DMS 273 treated with DMSO at 0.1 percent for 48 hours (cell line): ENCODE measurements around the gene EMC8.

ENCODE experiments used
- DNase-seq: peaks from one replicate; lab custom pipeline; 2025; lab: John Stamatoyannopoulos, UW

The EMC8 gene

GRCh38 chr16:85781695-85782370 lies 17.5 kb downstream of the EMC8 start:
- peak; percentile 79 for DNase-seq

DNA sequence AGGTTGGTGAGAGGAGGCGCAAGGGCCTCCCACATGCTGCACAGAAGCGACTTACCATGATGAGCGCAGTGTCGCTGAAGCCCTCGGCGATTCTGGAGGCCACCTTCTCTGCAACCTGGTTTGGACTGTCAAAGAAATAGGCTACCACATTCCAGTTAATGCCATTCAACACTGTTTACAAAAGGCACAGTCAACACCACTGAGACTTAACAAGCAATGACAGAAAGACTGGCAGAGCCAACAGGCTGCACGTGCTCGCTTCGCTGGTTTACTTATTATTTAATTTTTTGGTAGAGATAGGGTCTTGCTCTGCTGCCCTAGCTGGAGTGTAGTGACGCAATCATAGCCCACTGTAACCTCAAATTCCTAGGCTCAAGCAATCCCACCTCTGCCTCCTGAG lies 18.2 kb downstream of the EMC8 start:
- no peak for DNase-seq

DNA sequence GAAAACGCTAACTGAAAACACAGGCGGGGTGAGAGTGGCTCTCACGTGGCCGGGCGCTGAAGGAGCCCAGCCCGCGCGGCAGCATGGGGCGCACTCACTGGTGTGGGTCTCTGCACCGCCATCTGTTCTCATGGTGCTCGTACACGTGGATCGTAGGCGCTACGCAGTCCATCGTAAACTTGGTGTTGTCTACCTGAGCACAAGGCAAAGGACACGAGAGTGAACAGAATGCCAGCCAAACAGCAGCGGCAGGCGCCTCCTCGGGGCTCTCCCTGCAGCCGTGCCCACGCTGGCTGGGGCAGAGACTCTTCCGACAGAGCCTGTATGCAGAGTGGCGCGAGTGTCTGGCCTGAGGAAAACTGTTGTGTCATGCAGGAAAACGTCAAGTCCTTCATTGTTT lies 19.1 kb downstream of the EMC8 start:
- no peak for DNase-seq

- DNase-seq: no peak
Measured at GRCh38 chr16:85778873-85779272, 20.5 kb downstream of the EMC8 start.

DNA sequence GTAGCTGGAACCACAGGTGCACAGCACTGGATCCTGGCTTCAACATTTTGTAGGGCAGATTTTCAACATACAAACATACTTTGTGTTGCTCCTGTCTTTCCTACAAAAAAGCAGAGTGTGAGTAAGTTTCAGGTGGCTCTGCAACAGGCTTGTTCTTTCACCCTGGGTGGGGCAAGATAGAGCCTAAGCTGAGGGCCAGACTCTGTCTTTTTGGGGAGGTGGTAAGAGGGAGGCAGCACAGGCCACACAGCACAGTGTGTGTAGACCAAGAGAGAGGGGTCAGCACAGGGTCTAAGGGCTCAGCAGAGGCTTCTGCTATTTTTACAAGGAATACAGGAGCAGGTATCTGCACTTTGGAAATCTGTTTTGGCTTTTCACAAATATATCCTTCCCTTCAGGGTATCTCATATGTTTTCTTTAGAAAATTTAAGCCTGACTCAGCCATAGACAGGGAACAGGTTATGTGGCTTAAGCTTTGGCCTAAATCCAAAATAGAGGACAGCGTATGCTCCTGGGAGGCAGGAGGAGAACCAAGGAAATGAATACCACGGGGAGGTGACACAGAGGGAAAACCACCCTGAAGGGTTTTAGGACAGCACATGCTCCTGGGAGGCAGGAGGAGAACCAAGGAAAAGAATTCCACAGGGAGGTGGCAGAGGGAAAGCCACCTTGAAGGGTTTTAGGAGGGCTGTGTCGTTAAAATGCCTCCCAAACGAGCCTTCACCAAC lies 21.6 kb downstream of the EMC8 start:
- DNase-seq: no peak

GRCh38 chr16:85774811-85775210 lies 24.5 kb downstream of the EMC8 start:
- DNase-seq: no peak

DNA sequence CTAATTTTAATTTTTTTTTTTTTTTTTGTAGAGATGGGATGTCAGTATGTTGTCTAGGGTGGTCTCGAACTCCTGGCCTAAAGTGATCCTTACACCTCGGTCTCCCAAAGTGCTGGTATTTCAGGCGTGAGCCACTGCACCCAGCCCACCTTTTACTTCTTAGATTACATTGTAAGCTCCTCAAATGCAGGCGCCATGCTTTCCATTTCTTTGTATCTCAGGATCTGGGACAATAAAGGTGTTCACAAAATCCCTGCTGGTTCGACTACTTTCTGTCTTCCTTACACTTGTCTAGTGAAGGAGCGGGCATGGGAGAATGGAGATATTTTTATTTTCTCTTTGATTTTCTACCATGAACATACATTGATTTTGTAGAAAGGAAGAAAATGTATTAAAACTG lies 25.2 kb downstream of the EMC8 start:
- DNase-seq: no peak

DNA sequence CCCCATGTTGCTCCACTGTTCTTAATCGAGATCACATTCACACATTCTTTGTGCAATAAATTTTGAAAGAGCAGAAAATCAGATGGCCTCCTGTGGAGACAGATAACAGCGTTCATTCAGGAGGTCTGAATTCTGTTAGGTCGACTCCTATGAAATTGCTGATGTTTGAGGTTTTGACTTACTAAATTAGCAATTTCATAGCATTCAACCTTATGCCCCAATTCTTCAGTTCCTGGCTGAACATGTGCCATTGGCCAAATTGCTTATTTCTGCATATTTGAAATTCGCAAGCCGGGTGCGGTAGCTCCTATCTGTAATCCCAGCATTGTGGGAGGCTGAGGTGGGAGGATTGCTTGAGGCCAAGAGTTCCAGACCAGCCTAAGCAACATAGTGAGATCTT lies 26.3 kb downstream of the EMC8 start:
- DNase-seq: no peak

DNA sequence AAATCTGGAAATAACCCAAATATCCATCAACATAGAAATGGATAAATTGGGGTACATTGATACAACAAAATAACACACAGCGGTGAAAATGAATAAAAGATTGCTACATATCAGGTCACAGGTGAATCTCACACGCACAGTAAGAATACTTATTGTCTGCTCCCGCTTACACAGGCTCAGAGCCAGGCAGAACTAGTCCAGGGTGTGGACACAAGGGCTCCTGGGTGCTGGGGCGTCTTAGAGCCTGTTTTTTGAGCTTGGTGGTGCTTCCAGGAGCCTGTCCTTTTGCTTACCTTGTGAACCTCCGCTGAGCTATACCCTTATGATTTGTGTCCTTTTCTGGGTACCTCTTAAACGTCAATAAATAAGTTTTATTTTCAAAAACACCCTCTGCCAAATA lies 28.6 kb downstream of the EMC8 start:
- DNase-seq: no peak

- no peak for DNase-seq
Measured at GRCh38 chr16:85768199-85768598, 31.1 kb downstream of the EMC8 start.

- no peak for DNase-seq
Measured at GRCh38 chr16:85767531-85767930, 31.8 kb downstream of the EMC8 start.

DNA sequence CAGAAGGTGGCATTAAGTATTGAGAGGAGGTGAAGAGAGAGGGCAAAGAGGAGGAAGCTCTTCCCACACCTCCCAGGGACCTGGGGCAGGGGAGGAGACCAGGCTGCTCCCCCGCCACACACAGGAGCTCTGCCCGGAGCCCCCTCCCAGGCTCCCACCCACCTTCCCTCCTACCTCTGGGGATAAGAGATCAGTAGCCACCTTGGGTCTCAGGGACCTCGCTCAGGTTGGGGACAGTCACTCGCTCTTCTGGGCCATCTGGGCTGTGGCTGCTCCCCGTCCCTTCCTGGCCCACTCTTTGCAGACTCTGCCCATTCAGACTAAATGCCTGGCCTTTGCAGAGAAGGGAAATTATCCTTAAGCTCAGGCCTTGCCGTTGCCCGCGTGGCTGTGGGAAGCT lies 33.6 kb downstream of the EMC8 start:
- DNase-seq: no peak

DNA sequence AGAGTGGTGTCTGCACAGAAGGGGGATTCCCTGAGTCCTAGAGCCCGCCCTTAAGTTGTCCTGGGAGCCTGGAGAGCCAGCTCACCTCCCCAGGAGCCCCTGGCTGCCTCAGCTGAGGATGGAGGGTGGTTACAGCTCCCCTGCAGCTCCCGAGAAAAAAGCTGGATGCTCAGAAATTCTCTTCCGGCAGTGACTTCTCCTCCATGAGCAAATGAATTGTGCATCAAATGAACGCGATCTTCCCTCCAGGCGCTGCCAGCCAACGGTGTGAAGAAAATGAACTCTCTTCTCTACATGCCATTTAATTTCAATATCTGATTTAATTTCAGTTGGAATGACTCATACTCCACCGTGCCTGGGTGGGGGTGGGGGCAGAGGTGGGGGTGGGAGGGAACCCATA lies 34.1 kb downstream of the EMC8 start:
- no peak for DNase-seq

- no peak for DNase-seq
Measured at GRCh38 chr16:85763616-85764015, 35.7 kb downstream of the EMC8 start.

DNA sequence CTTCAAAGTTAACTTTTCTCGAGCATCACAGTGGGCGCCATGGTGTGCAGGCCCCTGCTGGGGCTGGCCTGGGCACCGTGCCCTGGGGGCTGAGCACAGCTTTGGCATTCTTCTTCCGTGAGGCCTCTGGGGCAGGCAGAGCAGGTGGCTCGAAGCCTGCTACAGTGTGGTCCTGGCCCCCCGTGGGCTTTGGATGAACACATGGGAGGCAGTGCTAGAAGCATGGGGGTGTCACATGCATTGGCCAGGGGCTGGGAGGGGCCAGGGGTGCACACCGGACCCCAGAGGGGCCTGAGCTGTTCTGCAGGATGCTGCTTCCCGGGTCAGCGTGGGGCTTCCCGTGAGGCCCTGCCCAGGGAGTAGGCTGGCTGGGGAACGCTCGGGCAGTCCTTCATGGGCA lies 36.4 kb downstream of the EMC8 start:
- no peak for DNase-seq

GRCh38 chr16:85761861-85762260 lies 37.5 kb downstream of the EMC8 start:
- no peak for DNase-seq

- no peak for DNase-seq
Measured at GRCh38 chr16:85759631-85760419, 39.5 kb downstream of the EMC8 start.

DNA sequence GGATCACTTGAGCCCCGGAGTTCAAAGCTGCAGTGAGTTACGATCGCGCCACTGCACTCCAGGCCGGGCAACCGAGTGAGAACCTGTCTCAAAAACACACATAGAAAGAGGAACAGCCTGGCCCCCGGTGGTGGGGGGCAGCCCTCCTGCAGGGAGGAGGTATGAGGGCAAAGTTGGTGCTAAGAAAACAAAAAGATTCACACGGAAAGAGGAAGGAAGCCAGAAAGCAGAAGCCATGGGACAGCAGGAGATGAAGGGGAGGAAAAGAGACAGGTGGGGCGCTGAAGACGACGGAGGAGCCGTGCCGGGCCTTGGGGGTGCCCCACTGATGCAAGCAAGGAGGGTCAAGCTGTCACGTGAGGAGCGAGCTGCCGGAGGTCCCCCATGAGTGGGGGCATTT lies 40.2 kb downstream of the EMC8 start:
- DNase-seq: no peak

- no peak for DNase-seq
Measured at GRCh38 chr16:85757341-85757822, 42.0 kb downstream of the EMC8 start.

DNA sequence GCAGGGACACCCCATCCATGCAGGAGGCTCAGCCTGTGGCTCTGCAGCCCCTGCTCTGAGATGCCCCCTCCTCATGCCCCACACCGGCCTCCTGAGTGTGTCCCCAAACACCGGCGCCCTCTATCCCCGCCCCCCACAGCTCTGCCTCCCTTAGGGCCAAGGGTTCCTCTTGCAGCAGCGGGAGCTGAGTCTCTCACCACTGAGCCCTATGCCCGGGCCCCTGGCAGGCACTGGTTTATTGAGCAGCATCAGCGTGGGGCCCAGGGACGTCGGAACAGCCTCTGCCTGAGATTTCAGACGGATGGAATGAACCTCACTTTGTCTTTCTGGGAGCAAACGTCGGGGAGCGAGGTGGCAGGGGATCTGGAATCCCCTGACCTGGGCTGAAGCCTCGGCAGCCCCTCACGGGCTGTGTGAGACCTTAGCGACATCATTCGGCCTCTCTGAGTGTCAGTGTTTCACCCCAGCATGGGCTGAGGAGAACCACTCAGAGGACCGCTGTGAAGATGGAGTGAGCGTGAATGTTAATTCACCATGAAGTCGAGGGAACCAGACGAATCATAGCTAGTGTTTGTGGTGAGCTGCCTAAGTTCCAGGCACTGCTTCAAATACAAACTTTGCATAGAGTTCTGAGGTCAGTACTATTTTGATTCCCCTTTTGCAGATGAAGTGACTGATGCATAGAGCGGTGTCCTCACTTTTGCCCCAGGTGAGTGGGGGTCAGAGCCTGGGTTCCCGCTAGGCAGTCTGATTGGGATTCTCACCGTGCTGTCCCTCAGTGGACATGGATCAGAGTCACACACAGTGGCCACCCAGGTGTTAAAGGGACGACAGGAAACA lies 43.2 kb downstream of the EMC8 start:
- no peak for DNase-seq

DNA sequence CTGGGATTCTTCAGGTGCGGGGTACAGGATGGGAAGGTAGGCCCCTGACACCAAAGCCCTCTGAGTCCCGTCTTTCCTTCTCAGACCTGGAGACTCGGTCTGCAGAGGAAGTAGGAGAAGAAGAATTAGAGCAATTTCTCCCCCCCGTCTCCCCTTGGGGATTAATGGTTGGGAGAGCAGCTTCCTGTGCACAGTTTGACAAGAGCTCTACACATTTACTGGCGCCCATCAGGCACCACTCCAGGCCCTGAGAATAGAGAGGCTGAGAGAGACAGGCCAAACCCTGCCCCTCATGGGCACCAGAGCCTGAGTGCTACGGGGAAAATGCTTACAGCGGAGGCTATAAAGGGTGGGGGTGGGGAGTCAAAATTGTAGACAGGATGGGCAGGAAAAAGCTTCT lies 44.9 kb downstream of the EMC8 start:
- DNase-seq: no peak

DNA sequence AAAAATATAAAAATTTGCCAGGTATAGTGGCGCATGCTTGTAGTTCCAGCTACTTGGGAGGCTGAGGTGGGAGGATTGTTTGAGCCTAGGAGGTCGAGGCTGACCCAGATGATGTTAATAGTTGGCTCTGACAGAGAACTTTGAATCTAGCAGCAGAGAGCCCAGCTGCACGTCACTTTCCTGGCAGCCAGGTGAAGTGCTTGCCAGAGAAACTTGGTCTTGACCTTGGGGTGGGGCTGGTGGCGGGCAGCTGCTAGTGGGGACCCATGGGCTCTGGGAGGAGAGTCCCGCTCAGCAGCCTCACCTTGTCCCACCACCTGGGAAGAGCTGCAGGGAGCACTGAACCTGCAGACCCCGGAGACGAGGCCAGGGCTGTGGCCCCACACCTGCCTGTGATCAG lies 45.4 kb downstream of the EMC8 start:
- no peak for DNase-seq
